Measurements from ENCODE around the gene LPP.
A peak's percentile ranks its signal among the peaks of the same experiment; 100 is the strongest.

The LPP gene

GRCh38 chr3:188198001-188198400 is 44.0 kb downstream of the LPP start:
- no peak overlapping the region for H3K27ac ChIP-seq (ENCODE audit: low read depth, low read length)
- H3K4me1 ChIP-seq (ENCODE audit: control insufficient read depth, insufficient read depth, low read length) = peaks cover 20% of the 10 kb centered on the region
- H3K4me3 ChIP-seq (ENCODE audit: low read depth, low read length) = no peak overlapping the region
- 0 out of 2 replicates have a peak, but pooled peaks cover 2% of the 10 kb centered on the region for H3K36me3 ChIP-seq (ENCODE audit: control insufficient read depth, insufficient read depth, low read length)
- H3K9ac ChIP-seq (ENCODE audit: low read depth, low read length) = no peak overlapping the region
- no peaks in the 10 kb centered on the region for H3K9me3 ChIP-seq (ENCODE audit: control insufficient read depth, insufficient read depth, low read length)
- no peaks in the 10 kb centered on the region for H3K27me3 ChIP-seq (ENCODE audit: control insufficient read depth, insufficient read depth, low read length)

DNA sequence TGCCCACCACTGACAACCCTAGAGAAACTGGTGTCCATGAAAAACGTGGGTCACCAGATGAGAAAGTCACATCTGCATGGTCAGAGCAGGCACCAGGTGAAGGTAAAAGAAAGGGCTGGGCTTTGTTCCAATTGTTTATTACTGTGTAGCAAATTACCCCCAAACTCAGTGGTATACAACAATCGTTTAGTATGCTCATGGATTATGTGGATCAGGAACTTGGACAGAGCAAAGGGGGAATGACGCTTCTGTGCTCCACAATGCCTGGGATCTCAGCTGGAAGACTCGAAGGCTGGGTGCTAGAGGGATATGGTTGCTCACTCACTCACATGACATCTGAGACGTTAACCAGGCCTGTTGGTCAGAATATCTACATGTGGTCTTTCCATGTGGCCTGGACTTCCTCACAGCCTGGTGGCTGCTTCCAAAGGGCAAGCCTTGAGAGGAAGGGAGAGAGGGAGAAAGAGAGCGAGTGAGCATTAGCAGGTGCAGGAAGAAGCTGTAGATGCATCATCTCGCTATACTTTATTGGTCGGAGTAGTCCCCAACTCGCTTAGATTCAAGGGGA is 44.9 kb downstream of the LPP start:
- Histone ChIP-seq H3K27me3 (ENCODE audit: control insufficient read depth, insufficient read depth, low read length) (no peaks in the 10 kb centered on the region), H3K27ac (ENCODE audit: low read depth, low read length) (no peak overlapping the region), H3K36me3 (ENCODE audit: control insufficient read depth, insufficient read depth, low read length) (no peaks in the 10 kb centered on the region), H3K9me3 (ENCODE audit: control insufficient read depth, insufficient read depth, low read length) (no peaks in the 10 kb centered on the region), H3K4me3 (ENCODE audit: low read depth, low read length) (no peak overlapping the region), H3K9ac (ENCODE audit: low read depth, low read length) (no peak overlapping the region), H3K4me1 (ENCODE audit: control insufficient read depth, insufficient read depth, low read length) (peaks cover 20% of the 10 kb centered on the region)

- H3K4me1 ChIP-seq (ENCODE audit: control insufficient read depth, insufficient read depth, low read length) = peaks cover 19% of the 10 kb centered on the region
- no peak overlapping the region for H3K9ac ChIP-seq (ENCODE audit: low read depth, low read length)
- no peaks in the 10 kb centered on the region for H3K36me3 ChIP-seq (ENCODE audit: control insufficient read depth, insufficient read depth, low read length)
- no peak overlapping the region for H3K4me3 ChIP-seq (ENCODE audit: low read depth, low read length)
- H3K27ac ChIP-seq (ENCODE audit: low read depth, low read length) = no peak overlapping the region
- no peaks in the 10 kb centered on the region for H3K9me3 ChIP-seq (ENCODE audit: control insufficient read depth, insufficient read depth, low read length)
- no peaks in the 10 kb centered on the region for H3K27me3 ChIP-seq (ENCODE audit: control insufficient read depth, insufficient read depth, low read length)
These were observed 45.4 kb downstream of the LPP start for GRCh38 chr3:188199386-188199785.

GRCh38 chr3:188200481-188200880 is 46.5 kb downstream of the LPP start:
- Histone ChIP-seq H3K27me3 (ENCODE audit: control insufficient read depth, insufficient read depth, low read length) (no peaks in the 10 kb centered on the region), H3K4me3 (ENCODE audit: low read depth, low read length) (no peak overlapping the region), H3K9ac (ENCODE audit: low read depth, low read length) (no peak overlapping the region), H3K9me3 (ENCODE audit: control insufficient read depth, insufficient read depth, low read length) (no peaks in the 10 kb centered on the region), H3K36me3 (ENCODE audit: control insufficient read depth, insufficient read depth, low read length) (no peaks in the 10 kb centered on the region), H3K4me1 (ENCODE audit: control insufficient read depth, insufficient read depth, low read length) (peaks cover 17% of the 10 kb centered on the region), H3K27ac (ENCODE audit: low read depth, low read length) (no peak overlapping the region)

DNA sequence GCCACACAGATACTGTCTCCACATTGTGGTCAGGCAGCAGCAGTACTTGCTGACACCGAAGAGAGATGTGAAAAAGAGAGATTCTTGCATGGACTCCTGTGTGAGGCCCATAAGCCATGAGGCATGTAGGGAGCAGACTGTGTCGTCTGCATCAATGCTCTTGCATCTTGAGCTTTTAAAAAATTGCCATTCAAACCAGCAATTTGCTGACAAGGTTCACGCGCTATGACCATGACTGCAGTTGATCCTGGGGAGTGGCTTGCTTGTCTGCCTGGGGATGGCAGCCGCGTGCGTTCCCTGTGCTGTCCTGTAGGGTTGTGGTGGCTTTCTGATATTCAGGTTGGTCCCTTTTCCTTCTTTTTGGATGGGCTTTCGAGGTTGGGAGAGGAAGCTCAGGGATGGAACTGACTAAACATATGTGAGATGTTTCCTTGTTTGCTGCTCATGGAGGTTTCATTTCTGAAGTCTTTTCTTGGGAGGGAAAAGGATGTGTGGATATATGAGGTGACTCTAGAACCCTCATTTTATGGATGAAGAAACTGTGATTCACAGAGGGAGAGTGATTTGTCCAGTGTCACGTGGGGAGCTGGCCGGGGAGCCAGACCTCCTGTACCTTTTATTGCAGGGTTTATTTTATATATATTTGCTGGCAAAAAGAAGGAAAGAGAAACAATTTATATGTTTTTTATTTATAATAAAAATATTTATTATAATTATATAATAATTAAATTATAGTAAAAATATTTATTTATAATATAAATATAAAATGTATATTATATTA is 48.6 kb downstream of the LPP start:
- Histone ChIP-seq H3K4me3 (ENCODE audit: low read depth, low read length) (no peak overlapping the region), H3K27me3 (ENCODE audit: control insufficient read depth, insufficient read depth, low read length) (no peaks in the 10 kb centered on the region), H3K9ac (ENCODE audit: low read depth, low read length) (no peak overlapping the region), H3K4me1 (ENCODE audit: control insufficient read depth, insufficient read depth, low read length) (peaks cover 3% of the 10 kb centered on the region), H3K27ac (ENCODE audit: low read depth, low read length) (no peak overlapping the region), H3K36me3 (ENCODE audit: control insufficient read depth, insufficient read depth, low read length) (no peaks in the 10 kb centered on the region), H3K9me3 (ENCODE audit: control insufficient read depth, insufficient read depth, low read length) (no peaks in the 10 kb centered on the region)

GRCh38 chr3:188204526-188204925 is 50.6 kb downstream of the LPP start:
- H3K27ac ChIP-seq (ENCODE audit: low read depth, low read length) = no peak overlapping the region
- H3K4me3 ChIP-seq (ENCODE audit: low read depth, low read length) = no peak overlapping the region
- H3K4me1 ChIP-seq (ENCODE audit: control insufficient read depth, insufficient read depth, low read length) = peaks cover 16% of the 10 kb centered on the region
- no peak overlapping the region for H3K9ac ChIP-seq (ENCODE audit: low read depth, low read length)
- no peaks in the 10 kb centered on the region for H3K27me3 ChIP-seq (ENCODE audit: control insufficient read depth, insufficient read depth, low read length)
- no peaks in the 10 kb centered on the region for H3K36me3 ChIP-seq (ENCODE audit: control insufficient read depth, insufficient read depth, low read length)
- H3K9me3 ChIP-seq (ENCODE audit: control insufficient read depth, insufficient read depth, low read length) = no peaks in the 10 kb centered on the region

GRCh38 chr3:188205992-188206416 is 52.0 kb downstream of the LPP start:
- Histone ChIP-seq H3K27ac (ENCODE audit: low read depth, low read length) (no peak overlapping the region), H3K27me3 (ENCODE audit: control insufficient read depth, insufficient read depth, low read length) (no peaks in the 10 kb centered on the region), H3K4me3 (ENCODE audit: low read depth, low read length) (no peak overlapping the region)

GRCh38 chr3:188206787-188207186 is 52.8 kb downstream of the LPP start:
- H3K4me1 ChIP-seq (ENCODE audit: control insufficient read depth, insufficient read depth, low read length) = peaks cover 16% of the 10 kb centered on the region
- no peak overlapping the region for H3K9ac ChIP-seq (ENCODE audit: low read depth, low read length)
- no peaks in the 10 kb centered on the region for H3K9me3 ChIP-seq (ENCODE audit: control insufficient read depth, insufficient read depth, low read length)
- H3K27ac ChIP-seq (ENCODE audit: low read depth, low read length) = no peak overlapping the region
- H3K27me3 ChIP-seq (ENCODE audit: control insufficient read depth, insufficient read depth, low read length) = no peaks in the 10 kb centered on the region
- no peaks in the 10 kb centered on the region for H3K36me3 ChIP-seq (ENCODE audit: control insufficient read depth, insufficient read depth, low read length)
- H3K4me3 ChIP-seq (ENCODE audit: low read depth, low read length) = no peak overlapping the region

More at GRCh38 chr3:188205992-188206416, 52.0 kb downstream of the LPP start:
- H3K9ac ChIP-seq (ENCODE audit: low read depth, low read length) = no peak overlapping the region
- no peaks in the 10 kb centered on the region for H3K9me3 ChIP-seq (ENCODE audit: control insufficient read depth, insufficient read depth, low read length)
- H3K36me3 ChIP-seq (ENCODE audit: control insufficient read depth, insufficient read depth, low read length) = no peaks in the 10 kb centered on the region
- peaks cover 16% of the 10 kb centered on the region for H3K4me1 ChIP-seq (ENCODE audit: control insufficient read depth, insufficient read depth, low read length)

DNA sequence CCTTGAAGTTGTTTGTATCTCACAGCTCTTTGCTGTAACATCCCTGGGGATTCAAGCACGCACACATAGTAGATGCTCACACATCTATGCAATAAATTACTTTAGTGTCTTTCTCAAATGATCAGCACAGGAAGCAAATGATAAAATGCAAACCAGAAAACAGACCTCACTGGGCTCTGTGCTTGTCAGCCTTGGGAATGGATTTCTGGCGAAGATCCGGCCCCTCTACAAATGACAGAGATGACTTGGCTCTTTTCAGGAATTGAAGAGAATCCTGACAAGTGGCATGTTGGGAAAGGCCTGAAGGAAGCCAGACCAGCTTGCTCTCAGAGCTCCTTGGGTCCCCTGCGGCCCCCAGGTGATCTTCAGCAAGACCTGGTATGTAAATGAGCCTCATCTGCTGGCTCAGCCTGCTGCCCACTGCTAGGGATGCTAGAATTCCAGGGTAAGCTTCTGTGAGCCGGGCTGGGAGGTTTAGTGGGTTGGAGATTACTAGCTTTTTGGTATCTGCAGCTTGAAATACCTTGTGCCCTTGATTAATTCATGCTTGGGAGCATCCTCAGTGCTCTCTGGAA is 54.1 kb downstream of the LPP start:
- Histone ChIP-seq H3K27ac (ENCODE audit: low read depth, low read length) (peak overlapping the region; percentile 44), H3K9ac (ENCODE audit: low read depth, low read length) (no peak overlapping the region), H3K4me3 (ENCODE audit: low read depth, low read length) (no peak overlapping the region)

DNA sequence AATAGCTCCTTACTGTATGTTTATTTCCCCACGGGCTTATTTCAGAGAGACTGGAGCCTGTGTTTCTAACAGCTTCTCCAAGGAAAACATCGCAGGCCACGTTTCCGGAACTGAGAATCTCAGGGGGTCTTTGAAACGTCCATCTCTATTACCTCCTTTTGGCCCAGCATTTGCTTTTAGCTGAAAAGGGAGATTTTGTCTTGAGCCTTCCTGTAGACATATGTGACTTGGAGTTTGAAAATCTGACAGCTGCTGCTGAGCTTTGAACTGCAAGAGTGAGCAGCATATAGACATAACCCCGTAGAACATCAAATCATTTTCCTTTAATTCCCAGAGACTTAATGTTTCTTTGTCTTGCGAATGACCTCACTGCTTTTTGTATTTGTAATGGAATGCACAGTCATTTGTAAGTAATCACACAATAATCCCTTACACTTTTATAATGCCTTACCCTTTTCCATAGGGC is 54.6 kb downstream of the LPP start:
- peak overlapping the region; percentile 44 for H3K27ac ChIP-seq (ENCODE audit: low read depth, low read length)
- H3K27me3 ChIP-seq (ENCODE audit: control insufficient read depth, insufficient read depth, low read length) = no peaks in the 10 kb centered on the region
- H3K36me3 ChIP-seq (ENCODE audit: control insufficient read depth, insufficient read depth, low read length) = no peaks in the 10 kb centered on the region
- peaks cover 30% of the 10 kb centered on the region for H3K4me1 ChIP-seq (ENCODE audit: control insufficient read depth, insufficient read depth, low read length)
- no peak overlapping the region for H3K9ac ChIP-seq (ENCODE audit: low read depth, low read length)
- no peak overlapping the region for H3K4me3 ChIP-seq (ENCODE audit: low read depth, low read length)
- H3K9me3 ChIP-seq (ENCODE audit: control insufficient read depth, insufficient read depth, low read length) = no peaks in the 10 kb centered on the region

More for the DNA sequence above, 54.1 kb downstream of the LPP start:
- Histone ChIP-seq H3K36me3 (ENCODE audit: control insufficient read depth, insufficient read depth, low read length) (no peaks in the 10 kb centered on the region), H3K27me3 (ENCODE audit: control insufficient read depth, insufficient read depth, low read length) (no peaks in the 10 kb centered on the region), H3K9me3 (ENCODE audit: control insufficient read depth, insufficient read depth, low read length) (no peaks in the 10 kb centered on the region), H3K4me1 (ENCODE audit: control insufficient read depth, insufficient read depth, low read length) (peaks cover 25% of the 10 kb centered on the region)

DNA sequence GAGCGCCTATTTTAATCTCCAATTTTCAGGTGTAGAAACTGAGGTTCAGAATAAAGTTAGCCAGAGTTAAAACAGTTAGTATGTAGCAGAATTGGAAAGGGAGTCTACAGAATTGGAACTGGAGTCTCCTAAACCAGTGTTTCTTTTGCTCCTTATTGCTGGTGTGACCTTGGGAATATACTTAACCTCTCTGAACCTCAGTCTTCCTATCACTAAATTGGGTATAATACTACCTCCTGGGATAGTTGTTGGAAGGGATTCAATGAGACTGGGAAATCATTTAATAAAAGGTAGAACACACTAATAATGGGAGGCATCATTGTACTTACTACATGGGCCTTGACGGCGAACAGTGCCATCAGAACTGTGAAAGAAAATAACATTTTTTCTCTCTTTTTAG is 55.1 kb downstream of the LPP start:
- Histone ChIP-seq H3K9me3 (ENCODE audit: control insufficient read depth, insufficient read depth, low read length) (no peaks in the 10 kb centered on the region), H3K36me3 (ENCODE audit: control insufficient read depth, insufficient read depth, low read length) (no peaks in the 10 kb centered on the region), H3K27me3 (ENCODE audit: control insufficient read depth, insufficient read depth, low read length) (no peaks in the 10 kb centered on the region), H3K27ac (ENCODE audit: low read depth, low read length) (no peak overlapping the region), H3K4me1 (ENCODE audit: control insufficient read depth, insufficient read depth, low read length) (peaks cover 31% of the 10 kb centered on the region), H3K9ac (ENCODE audit: low read depth, low read length) (no peak overlapping the region), H3K4me3 (ENCODE audit: low read depth, low read length) (no peak overlapping the region)
